CD4-positive, alpha-beta memory T cell (primary cell): ENCODE data around the gene MACROD2. TPM values are rescaled to one million over a fixed set of nuclear protein-coding genes. Genes with fewer than 3 reads are reported as not detected.
"Not testable (repeated sequence)": the region's sequence is repeated elsewhere in the genome, so short reads cannot be mapped to it uniquely, and the experiment has no call there.

Experiments used
- CTCF ChIA-PET: fragments of 350-600 bp; sonication (Branson Sonifier 250); formaldehyde crosslinking; loops from one replicate; lab custom pipeline; 2021; ENCODE audit warnings: inconsistent platforms; ENCODE audit not compliant: partially characterized antibody; lab: Charles Lee
- POLR2A ChIA-PET: fragments of 350-600 bp; sonication (Branson Sonifier 250); formaldehyde crosslinking; loops from one replicate; lab custom pipeline; 2021; ENCODE audit not compliant: partially characterized antibody; lab: Charles Lee
- DNase-seq, 5 donors: peaks; one replicate each; pipeline versions ENCODE4 v3.0.0 to v3.0.0-alpha.2; 2020 to 2022; ENCODE audit warnings: mixed read lengths in 1 of 5
- H3K27ac ChIP-seq: one replicate; pipeline ENCODE4 v1.7.0; 2013; ENCODE audit warnings: low read depth, low read length
- H3K27me3 ChIP-seq: 2 replicates; pipeline ENCODE4 v1.7.0; 2013; ENCODE audit warnings: mild to moderate bottlenecking, low read length, moderate library complexity; ENCODE audit not compliant: insufficient read depth
- H3K36me3 ChIP-seq: 2 replicates; pipeline ENCODE4 v1.7.0; 2013; ENCODE audit warnings: mild to moderate bottlenecking, low read length, moderate library complexity; ENCODE audit not compliant: insufficient read depth
- H3K4me1 ChIP-seq: 2 replicates; pipeline ENCODE4 v1.7.0; 2013; ENCODE audit warnings: mild to moderate bottlenecking, low read length, moderate library complexity; ENCODE audit not compliant: insufficient read depth
- H3K4me3 ChIP-seq, 2 donors: one replicate each; pipeline ENCODE4 v1.7.0; 2013; ENCODE audit warnings: low read length in 2 of 2, mild to moderate bottlenecking in 1 of 2
- H3K9me3 ChIP-seq, 2 donors: one replicate each; pipeline ENCODE4 v1.7.0; 2013; ENCODE audit warnings: low read length in 2 of 2, control low read depth in 1 of 2; ENCODE audit not compliant: control insufficient read depth in 1 of 2
- H3K27ac Mint-ChIP-seq, 7 donors: one replicate each; pipeline ENCODE4 v1.8.0; 2020 to 2021; ENCODE audit warnings: mixed read lengths in 7 of 7, mild to moderate bottlenecking in 6 of 7, inconsistent platforms in 3 of 7, moderate library complexity in 3 of 7
- H3K27me3 Mint-ChIP-seq, 2 donors: one replicate each; pipeline ENCODE4 v1.8.0; 2020 to 2021; ENCODE audit warnings: mixed read lengths in 2 of 2
- H3K36me3 Mint-ChIP-seq, 2 donors: one replicate each; pipeline ENCODE4 v1.8.0; 2020 to 2021; ENCODE audit warnings: mixed read lengths in 2 of 2, inconsistent platforms in 1 of 2, mild to moderate bottlenecking in 1 of 2
- H3K4me1 Mint-ChIP-seq, 4 donors: one replicate each; pipeline ENCODE4 v1.8.0; 2020 to 2021; ENCODE audit warnings: mixed read lengths in 4 of 4, mild to moderate bottlenecking in 1 of 4
- H3K4me3 Mint-ChIP-seq, 8 donors: one replicate each; pipeline ENCODE4 v1.8.0; 2020 to 2021; ENCODE audit warnings: mixed read lengths in 8 of 8, mild to moderate bottlenecking in 7 of 8, moderate library complexity in 6 of 8, inconsistent platforms in 3 of 8
- H3K9me3 Mint-ChIP-seq, 8 donors: one replicate each; pipeline ENCODE4 v1.8.0; 2020 to 2021; ENCODE audit warnings: mixed read lengths in 8 of 8, mild to moderate bottlenecking in 5 of 8, inconsistent platforms in 3 of 8, moderate library complexity in 1 of 8
- intact Hi-C: fragments of 100-400 bp; cut with micrococcal nuclease; formaldehyde crosslinking; loops from one replicate; pipeline ENCODE4 v1.15.1; 2023
- polyA plus RNA-seq, 2 donors: library from polyadenylated mRNA; unstranded; fragments of 300-500 nt; fragmentation: Illumina TruSeq; gene quantifications; one replicate each; pipeline ENCODE4 v1.2.3, GENCODE V29; 2021
- total RNA-seq, 2 experiments: library from RNA; stranded (reverse); gene quantifications; one replicate each; pipeline ENCODE4 v1.2.3, GENCODE V29; 2021

The MACROD2 gene
- total and polyA plus RNA-seq, 4 experiments from 2014 or later, result not detected

GRCh38 chr20:13991311-13991710 is 4.0 kb upstream of the MACROD2 start:
- Mint-ChIP-seq H3K9me3 (peaks cover 0 to 33% (median 18%) of the 10 kb centered on the region in 8 donors), H3K27me3 (peaks cover 2 to 3% of the 10 kb centered on the region in 2 donors), H3K36me3 (peaks cover 0 to 6% of the 10 kb centered on the region in 2 donors), H3K4me1 (peaks cover 0 to 3% (median 2%) of the 10 kb centered on the region in 4 donors), H3K4me3 (no peak overlapping the region), H3K27ac (no peak overlapping the region)
- Histone ChIP-seq H3K27ac (no peak overlapping the region), H3K4me3 (no peak overlapping the region), H3K4me1 (no peaks in the 10 kb centered on the region), H3K36me3 (no peaks in the 10 kb centered on the region), H3K9me3 (no peaks in the 10 kb centered on the region), H3K27me3 (no peaks in the 10 kb centered on the region)
- DNase-seq, result no peak
- intact Hi-C loops, result no loop called here
- POLR2A ChIA-PET, result no interaction called here
- CTCF ChIA-PET, result no interaction called here

GRCh38 chr20:13991955-13992354 is 3.4 kb upstream of the MACROD2 start:
- H3K27ac Mint-ChIP-seq, H3K4me1 ChIP-seq, H3K36me3 Mint-ChIP-seq, H3K4me1 Mint-ChIP-seq, H3K36me3 ChIP-seq, intact Hi-C loops, H3K27ac ChIP-seq, H3K4me3 Mint-ChIP-seq, CTCF ChIA-PET, DNase-seq, H3K4me3 ChIP-seq, POLR2A ChIA-PET, H3K27me3 Mint-ChIP-seq, H3K27me3 ChIP-seq, H3K9me3 ChIP-seq: not testable (repeated sequence)
- H3K9me3 Mint-ChIP-seq, result peaks cover 0 to 38% (median 20%) of the 10 kb centered on the region in 8 donors

GRCh38 chr20:13995841-13996240 is 525 bp downstream of the MACROD2 start:
- Mint-ChIP-seq H3K27ac (no peak overlapping the region), H3K27me3 (peaks cover 10 to 12% of the 10 kb centered on the region in 2 donors), H3K4me3 (peak overlapping the region in 1 of 8 donors; percentile 80), H3K4me1 (peaks cover 0 to 7% (median 5%) of the 10 kb centered on the region in 4 donors), H3K36me3 (peaks cover 2 to 6% of the 10 kb centered on the region in 2 donors), H3K9me3 (peaks cover 0 to 32% (median 18%) of the 10 kb centered on the region in 8 donors)
- CTCF ChIA-PET, result no interaction called here
- Histone ChIP-seq H3K27ac (no peak overlapping the region), H3K9me3 (no peaks in the 10 kb centered on the region), H3K4me3 (no peak overlapping the region), H3K4me1 (no peaks in the 10 kb centered on the region), H3K36me3 (no peaks in the 10 kb centered on the region), H3K27me3 (no peaks in the 10 kb centered on the region)
- DNase-seq, result no peak
- POLR2A ChIA-PET, result no interaction called here
- intact Hi-C loops, result no loop called here

- no peaks in the 10 kb centered on the region for H3K9me3 ChIP-seq
- H3K27ac ChIP-seq, result no peak overlapping the region
- POLR2A ChIA-PET, result no interaction called here
- Mint-ChIP-seq H3K36me3 (peaks cover 2 to 6% of the 10 kb centered on the region in 2 donors), H3K27me3 (peaks cover 10 to 12% of the 10 kb centered on the region in 2 donors), H3K27ac (no peak overlapping the region), H3K4me1 (peaks cover 0 to 7% (median 5%) of the 10 kb centered on the region in 4 donors), H3K9me3 (peaks cover 0 to 32% (median 18%) of the 10 kb centered on the region in 8 donors), H3K4me3 (peak overlapping the region in 7 of 8 donors; percentile 21 to 80 (median 59))
- no peak overlapping the region for H3K4me3 ChIP-seq
- intact Hi-C loops, result no loop called here
- CTCF ChIA-PET, result no interaction called here
- no peaks in the 10 kb centered on the region for H3K27me3 ChIP-seq
- H3K4me1 ChIP-seq, result no peaks in the 10 kb centered on the region
- no peak for DNase-seq
- no peaks in the 10 kb centered on the region for H3K36me3 ChIP-seq
Observed at GRCh38 chr20:13996265-13996664, 949 bp downstream of the MACROD2 start.

- no peak overlapping the region for H3K4me3 Mint-ChIP-seq
- no peak for DNase-seq
- H3K36me3 Mint-ChIP-seq, result peaks cover 0 to 2% of the 10 kb centered on the region in 2 donors
- peaks cover 10 to 12% of the 10 kb centered on the region in 2 donors for H3K27me3 Mint-ChIP-seq
- H3K9me3 ChIP-seq, result no peaks in the 10 kb centered on the region
- H3K4me1 Mint-ChIP-seq, result peaks cover 0 to 7% (median 5%) of the 10 kb centered on the region in 4 donors
- H3K36me3 ChIP-seq, result no peaks in the 10 kb centered on the region
- H3K4me1 ChIP-seq, result no peaks in the 10 kb centered on the region
- ChIA-PET POLR2A (no interaction called here), CTCF (no interaction called here)
- H3K9me3 Mint-ChIP-seq, result peaks cover 0 to 13% (median 3%) of the 10 kb centered on the region in 8 donors
- H3K27ac Mint-ChIP-seq, result no peak overlapping the region
- H3K4me3 ChIP-seq, result no peak overlapping the region
- no peaks in the 10 kb centered on the region for H3K27me3 ChIP-seq
- intact Hi-C loops, result no loop called here
- no peak overlapping the region for H3K27ac ChIP-seq
Observed at GRCh38 chr20:14000917-14001316, 5.6 kb downstream of the MACROD2 start.

- H3K27me3 Mint-ChIP-seq, result no peaks in the 10 kb centered on the region
- Histone ChIP-seq H3K4me1 (no peaks in the 10 kb centered on the region), H3K27ac (no peak overlapping the region), H3K36me3 (no peaks in the 10 kb centered on the region), H3K4me3 (no peak overlapping the region), H3K27me3 (no peaks in the 10 kb centered on the region), H3K9me3 (no peaks in the 10 kb centered on the region)
- no peaks in the 10 kb centered on the region for H3K36me3 Mint-ChIP-seq
- H3K9me3 Mint-ChIP-seq, result peaks cover 0 to 5% (median 3%) of the 10 kb centered on the region in 8 donors
- intact Hi-C loops, result no loop called here
- no peak for DNase-seq
- H3K4me1 Mint-ChIP-seq, result no peaks in the 10 kb centered on the region
- H3K4me3 Mint-ChIP-seq, result no peak overlapping the region
- CTCF ChIA-PET, result no interaction called here
- no peak overlapping the region for H3K27ac Mint-ChIP-seq
- POLR2A ChIA-PET, result no interaction called here
Observed at GRCh38 chr20:14005996-14006395, 10.7 kb downstream of the MACROD2 start.

- Mint-ChIP-seq H3K4me1 (no peaks in the 10 kb centered on the region), H3K27ac (no peak overlapping the region), H3K4me3 (no peak overlapping the region), H3K9me3 (peaks cover 0 to 9% (median 6%) of the 10 kb centered on the region in 8 donors), H3K27me3 (no peaks in the 10 kb centered on the region), H3K36me3 (no peaks in the 10 kb centered on the region)
- Histone ChIP-seq H3K27me3 (no peaks in the 10 kb centered on the region), H3K36me3 (no peaks in the 10 kb centered on the region), H3K9me3 (no peaks in the 10 kb centered on the region), H3K4me1 (no peaks in the 10 kb centered on the region), H3K27ac (no peak overlapping the region), H3K4me3 (no peak overlapping the region)
- no peak for DNase-seq
- intact Hi-C loops, result no loop called here
- ChIA-PET POLR2A (no interaction called here), CTCF (no interaction called here)
Observed at GRCh38 chr20:14009208-14009607, 13.9 kb downstream of the MACROD2 start.

- no peak overlapping the region for H3K27ac ChIP-seq
- H3K36me3 ChIP-seq, result no peaks in the 10 kb centered on the region
- ChIA-PET POLR2A (no interaction called here), CTCF (no interaction called here)
- Mint-ChIP-seq H3K36me3 (no peaks in the 10 kb centered on the region), H3K9me3 (peaks cover 0 to 18% (median 8%) of the 10 kb centered on the region in 8 donors), H3K27ac (no peak overlapping the region), H3K4me3 (no peak overlapping the region), H3K27me3 (no peaks in the 10 kb centered on the region), H3K4me1 (no peaks in the 10 kb centered on the region)
- no peaks in the 10 kb centered on the region for H3K9me3 ChIP-seq
- no peaks in the 10 kb centered on the region for H3K4me1 ChIP-seq
- H3K4me3 ChIP-seq, result no peak overlapping the region
- no peak for DNase-seq
- H3K27me3 ChIP-seq, result no peaks in the 10 kb centered on the region
- intact Hi-C loops, result no loop called here
Observed at GRCh38 chr20:14012671-14013070, 17.4 kb downstream of the MACROD2 start.
